ENCODE results near the gene CCL27. TPM values are rescaled to one million over a fixed set of nuclear protein-coding genes. Genes with fewer than 3 reads are reported as not detected.

CCL27 gene
- total RNA-seq, 4 donors from 2014 or later = not detected

DNA sequence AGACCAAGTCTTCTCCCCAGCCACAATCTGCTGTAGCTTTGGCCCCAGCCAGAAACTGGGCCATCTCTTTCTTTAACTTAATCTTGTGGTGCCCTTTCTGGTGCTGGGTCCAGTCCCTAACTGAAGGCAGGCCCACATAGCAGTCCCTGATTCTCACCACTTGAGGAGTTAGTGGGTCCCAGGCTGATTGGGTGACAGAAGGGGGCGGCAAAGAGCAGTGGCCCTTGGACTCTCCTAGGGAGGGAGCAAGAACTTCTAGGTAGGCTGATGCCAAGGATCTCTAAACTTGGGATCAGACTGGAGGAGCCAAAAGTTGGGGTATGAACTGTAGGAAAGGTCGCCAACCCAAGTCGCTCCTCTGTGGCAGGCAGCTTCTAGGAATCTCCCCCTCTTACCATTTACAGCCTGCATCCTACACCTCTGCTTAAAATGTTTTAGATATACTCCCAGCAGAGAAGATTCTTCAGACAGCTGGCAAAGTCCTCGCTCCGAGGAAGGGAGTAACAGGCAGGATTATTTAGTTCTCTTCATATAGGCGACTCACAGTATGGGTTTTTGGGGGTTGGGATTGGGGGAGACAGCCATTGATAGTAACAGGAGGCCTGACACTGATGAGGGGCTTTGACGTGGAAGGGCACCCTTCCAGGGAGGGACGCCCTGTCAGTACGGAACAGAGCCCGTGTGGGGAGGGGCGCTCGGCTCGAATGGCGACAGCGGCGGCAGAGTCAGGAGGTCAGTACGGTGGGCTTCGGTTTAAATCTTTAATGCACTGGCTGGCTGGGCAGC, 2.0 kb upstream of the CCL27 start:
- intact Hi-C loops (cut with DNase I) = no loop called here
- DNase-seq = no peak
- WGBS, 2 donors = 23 to 40% methylated on average over 6 to 17 of the region's 18 CpGs

DNA sequence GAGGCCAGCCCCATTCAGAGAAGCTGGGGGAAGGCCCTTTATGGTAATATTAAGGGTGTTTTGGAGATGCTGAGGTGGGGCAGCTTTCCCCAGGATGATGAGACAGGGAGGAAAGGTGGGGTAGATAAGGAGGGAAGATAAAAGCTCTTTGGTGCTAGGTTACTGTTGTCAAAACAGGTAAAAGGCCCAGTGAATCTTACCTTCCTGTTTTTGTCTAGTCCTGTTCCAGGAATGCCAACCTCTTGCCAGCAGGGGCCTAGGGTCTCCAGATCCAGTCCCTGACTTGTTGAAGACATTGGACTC, 797 bp upstream of the CCL27 start:
- Histone ChIP-seq H3K27ac (peak overlapping the region in 3 of 4 donors; percentile 8 to 99 (median 19)), H3K27me3 (no peaks in the 10 kb centered on the region), H3K9me3 (no peaks in the 10 kb centered on the region), H3K36me3 (peaks cover 0 to 21% (median 0%) of the 10 kb centered on the region in 3 donors), H3K4me3 (no peak overlapping the region), H3K4me1 (peaks cover 9 to 71% (median 20%) of the 10 kb centered on the region in 3 donors)
- intact Hi-C loops (cut with DNase I) = no loop called here
- DNase-seq = no peak
- TF ChIP-seq, protein P1, sequence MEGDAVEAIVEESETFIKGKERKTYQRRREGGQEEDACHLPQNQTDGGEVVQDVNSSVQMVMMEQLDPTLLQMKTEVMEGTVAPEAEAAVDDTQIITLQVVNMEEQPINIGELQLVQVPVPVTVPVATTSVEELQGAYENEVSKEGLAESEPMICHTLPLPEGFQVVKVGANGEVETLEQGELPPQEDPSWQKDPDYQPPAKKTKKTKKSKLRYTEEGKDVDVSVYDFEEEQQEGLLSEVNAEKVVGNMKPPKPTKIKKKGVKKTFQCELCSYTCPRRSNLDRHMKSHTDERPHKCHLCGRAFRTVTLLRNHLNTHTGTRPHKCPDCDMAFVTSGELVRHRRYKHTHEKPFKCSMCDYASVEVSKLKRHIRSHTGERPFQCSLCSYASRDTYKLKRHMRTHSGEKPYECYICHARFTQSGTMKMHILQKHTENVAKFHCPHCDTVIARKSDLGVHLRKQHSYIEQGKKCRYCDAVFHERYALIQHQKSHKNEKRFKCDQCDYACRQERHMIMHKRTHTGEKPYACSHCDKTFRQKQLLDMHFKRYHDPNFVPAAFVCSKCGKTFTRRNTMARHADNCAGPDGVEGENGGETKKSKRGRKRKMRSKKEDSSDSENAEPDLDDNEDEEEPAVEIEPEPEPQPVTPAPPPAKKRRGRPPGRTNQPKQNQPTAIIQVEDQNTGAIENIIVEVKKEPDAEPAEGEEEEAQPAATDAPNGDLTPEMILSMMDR (IDR thresholded peaks at IDR 0.05) = no peak
- TF ChIP-seq POLR2A (IDR thresholded peaks at IDR 0.05) = no peak

More for the DNA sequence above, 2.0 kb upstream of the CCL27 start:
- Histone ChIP-seq H3K4me1 (peaks cover 9 to 68% (median 20%) of the 10 kb centered on the region in 3 donors), H3K9me3 (no peaks in the 10 kb centered on the region), H3K27ac (peak overlapping the region; percentile 94 to 99 (median 98)), H3K4me3 (peak overlapping the region; percentile 49 to 88 (median 72)), H3K27me3 (no peaks in the 10 kb centered on the region), H3K36me3 (peaks cover 0 to 24% (median 0%) of the 10 kb centered on the region in 3 donors)
- TF ChIP-seq, protein P1 (IDR thresholded peaks at IDR 0.05) = peak; percentile 61 to 79 (median 72)
- TF ChIP-seq POLR2A (IDR thresholded peaks at IDR 0.05) = no peak

DNA sequence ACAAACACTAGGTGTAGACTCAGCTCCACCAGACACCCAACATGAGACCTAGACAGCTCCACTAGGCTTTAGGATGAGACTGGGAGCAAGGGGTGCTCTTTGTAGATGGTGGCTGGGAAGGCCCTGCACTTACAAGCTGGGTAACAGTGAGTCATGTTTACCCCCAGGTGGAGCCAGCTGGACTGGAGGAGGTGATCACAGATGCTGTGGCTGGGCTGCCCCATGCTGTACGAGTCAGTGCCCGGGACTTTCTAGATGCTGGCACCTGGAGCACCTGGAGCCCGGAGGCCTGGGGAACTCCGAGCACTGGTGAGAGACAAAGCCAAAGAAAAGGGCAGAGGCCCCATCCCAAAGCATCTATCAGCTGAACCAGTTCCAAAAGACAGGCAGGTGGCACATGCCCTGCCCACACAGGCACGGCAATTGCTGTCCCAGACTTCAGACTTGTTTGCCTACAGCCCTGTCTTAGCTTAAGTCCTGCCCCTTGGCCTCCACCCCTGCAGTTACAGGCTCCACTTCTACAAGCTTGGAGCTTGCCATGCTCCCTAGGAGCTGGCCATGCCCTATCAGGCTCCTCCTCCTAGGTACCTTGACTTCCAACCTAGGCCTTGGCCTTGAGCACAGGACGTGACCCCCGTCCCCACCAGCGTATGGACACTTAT, 2.7 kb downstream of the CCL27 start:
- DNase-seq = no peak
- no peaks in the 10 kb centered on the region for H3K27me3 ChIP-seq
- peaks cover 7 to 55% (median 23%) of the 10 kb centered on the region in 3 donors for H3K4me1 ChIP-seq
- H3K27ac ChIP-seq = peak overlapping the region in 1 of 4 donors; percentile 4
- H3K4me3 ChIP-seq = no peak overlapping the region
- TF ChIP-seq POLR2A (IDR thresholded peaks at IDR 0.05) = no peak
- TF ChIP-seq, protein P1 (IDR thresholded peaks at IDR 0.05) = no peak
- intact Hi-C loops (cut with DNase I) = no loop called here
- peaks cover 0 to 27% (median 0%) of the 10 kb centered on the region in 3 donors for H3K36me3 ChIP-seq
- no peaks in the 10 kb centered on the region for H3K9me3 ChIP-seq
- WGBS, 2 donors = 30 to 83% methylated on average over 1 to 2 of the region's 8 CpGs

DNA sequence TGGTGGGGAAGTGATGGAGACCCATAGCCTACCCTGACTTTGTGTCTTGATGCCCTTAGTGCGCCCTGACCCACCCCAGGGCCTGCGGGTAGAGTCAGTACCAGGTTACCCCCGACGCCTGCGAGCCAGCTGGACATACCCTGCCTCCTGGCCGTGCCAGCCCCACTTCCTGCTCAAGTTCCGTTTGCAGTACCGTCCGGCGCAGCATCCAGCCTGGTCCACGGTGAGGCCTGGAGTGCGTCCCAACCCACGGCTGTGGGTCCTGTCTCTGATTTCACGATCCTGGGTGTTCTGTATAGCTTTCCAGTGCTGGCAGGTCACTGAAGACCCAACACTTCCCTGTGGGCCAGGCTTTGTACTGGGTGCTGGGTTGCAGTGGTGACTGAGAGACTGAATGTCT, 4.0 kb downstream of the CCL27 start:
- no peak for DNase-seq

More for the DNA sequence above, 4.0 kb downstream of the CCL27 start:
- Histone ChIP-seq H3K4me3 (no peak overlapping the region), H3K9me3 (no peaks in the 10 kb centered on the region), H3K36me3 (peaks cover 0 to 27% (median 0%) of the 10 kb centered on the region in 3 donors), H3K27ac (no peak overlapping the region), H3K27me3 (no peaks in the 10 kb centered on the region), H3K4me1 (peaks cover 9 to 55% (median 29%) of the 10 kb centered on the region in 3 donors)
- intact Hi-C loops (cut with DNase I) = no loop called here
- TF ChIP-seq POLR2A (IDR thresholded peaks at IDR 0.05) = no peak
- TF ChIP-seq, protein P1 (IDR thresholded peaks at IDR 0.05) = no peak
- WGBS, 2 donors = 83 to 93% methylated on average over 11 to 13 of the region's 14 CpGs

All from esophagus squamous epithelium (tissue), 5 donors.